HG03520 (cell line): ENCODE results near the gene CHRNG.
A peak's percentile ranks its signal among the peaks of the same experiment; 100 is the strongest.
"Not testable (repeated sequence)": the region's sequence is repeated elsewhere in the genome, so short reads cannot be mapped to it uniquely, and the experiment has no call there.

ENCODE experiments used
- ATAC-seq: cut with Tn5 transposase; IDR thresholded peaks from one replicate; pipeline ENCODE4 v1.9.1; 2021; ENCODE audit warnings: mild to moderate bottlenecking, moderate library complexity; ENCODE audit not compliant: unreplicated experiment

Gene CHRNG

DNA sequence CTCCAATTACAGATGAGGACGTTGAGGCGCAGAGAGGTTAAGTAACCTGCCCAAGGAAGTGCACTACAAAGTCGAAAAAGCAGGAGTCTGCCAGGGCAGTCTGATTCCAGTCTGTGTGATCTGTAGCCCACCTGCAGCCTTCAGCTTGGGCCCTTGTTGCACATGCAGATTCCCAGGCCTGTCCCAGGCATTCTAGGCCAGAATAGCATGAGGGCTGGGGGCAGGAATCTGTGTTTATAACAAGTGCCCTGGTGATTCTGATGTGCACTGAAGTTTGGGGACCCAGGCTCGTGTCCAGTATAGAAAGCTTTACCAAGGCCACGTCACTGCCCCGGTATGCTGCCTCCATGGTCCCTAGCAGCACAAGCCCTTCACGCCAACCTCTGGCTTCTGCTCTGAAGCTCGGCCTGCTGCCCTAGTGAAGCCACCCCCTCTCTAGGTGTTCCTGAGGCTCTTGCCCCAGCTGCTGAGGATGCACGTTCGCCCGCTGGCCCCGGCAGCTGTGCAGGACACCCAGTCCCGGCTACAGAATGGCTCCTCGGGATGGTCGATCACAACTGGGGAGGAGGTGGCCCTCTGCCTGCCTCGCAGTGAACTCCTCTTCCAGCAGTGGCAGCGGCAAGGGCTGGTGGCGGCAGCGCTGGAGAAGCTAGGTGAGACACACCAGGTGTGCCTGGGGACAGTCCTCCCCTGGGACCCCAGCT, 4.6 kb downstream of the CHRNG start:
- no peak for ATAC-seq

DNA sequence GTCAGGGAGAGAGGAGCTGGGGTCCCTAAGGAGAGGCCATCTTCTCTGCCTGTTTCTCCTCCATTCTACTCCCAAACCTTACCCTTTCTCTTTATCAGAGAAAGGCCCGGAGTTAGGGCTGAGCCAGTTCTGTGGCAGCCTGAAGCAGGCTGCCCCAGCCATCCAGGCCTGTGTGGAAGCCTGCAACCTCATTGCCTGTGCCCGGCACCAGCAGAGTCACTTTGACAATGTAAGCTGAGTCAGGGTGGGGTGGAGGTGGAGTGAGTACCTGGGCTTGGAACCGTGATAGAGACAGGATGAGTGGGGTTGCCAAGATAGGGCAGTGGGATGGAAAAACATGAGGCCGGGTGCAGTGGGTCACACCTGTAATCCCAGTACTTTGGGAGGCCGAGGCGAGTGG, 5.2 kb downstream of the CHRNG start:
- no peak for ATAC-seq

DNA sequence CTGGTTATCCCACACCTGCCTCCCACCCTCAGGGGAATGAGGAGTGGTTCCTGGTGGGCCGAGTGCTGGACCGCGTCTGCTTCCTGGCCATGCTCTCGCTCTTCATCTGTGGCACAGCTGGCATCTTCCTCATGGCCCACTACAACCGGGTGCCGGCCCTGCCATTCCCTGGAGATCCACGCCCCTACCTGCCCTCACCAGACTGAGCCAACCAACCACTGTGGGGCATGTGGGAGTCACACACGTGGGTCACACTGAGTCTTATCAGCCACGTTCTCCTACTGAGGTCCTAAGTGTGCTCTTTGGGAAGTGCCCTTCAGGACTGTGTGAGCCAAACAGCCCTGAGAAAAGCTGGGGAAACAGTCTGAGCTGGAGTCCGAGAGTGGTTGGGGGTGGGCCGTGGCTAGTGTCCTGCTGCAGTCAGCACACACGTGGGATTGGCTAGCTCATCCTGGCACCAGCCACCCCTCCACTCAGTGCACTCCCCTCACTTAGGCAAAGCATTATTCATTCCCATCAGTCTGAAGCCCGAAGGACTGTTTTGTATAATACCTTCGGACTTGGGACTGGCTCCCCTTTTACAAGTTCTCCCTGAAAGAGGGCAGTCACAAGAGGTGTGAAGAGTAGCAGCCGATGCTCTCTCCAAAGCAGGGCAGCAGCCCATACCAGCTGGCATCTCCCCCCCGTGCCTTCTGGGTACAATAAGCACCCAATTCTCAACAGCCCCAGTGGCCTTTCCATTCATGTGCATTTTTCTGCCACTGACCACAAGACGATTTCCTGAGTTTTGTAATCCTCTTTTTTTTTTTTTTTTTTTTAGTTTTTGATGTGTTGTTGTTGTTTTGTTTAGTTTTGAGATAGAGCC, 6.3 kb downstream of the CHRNG start:
- no peak for ATAC-seq

DNA sequence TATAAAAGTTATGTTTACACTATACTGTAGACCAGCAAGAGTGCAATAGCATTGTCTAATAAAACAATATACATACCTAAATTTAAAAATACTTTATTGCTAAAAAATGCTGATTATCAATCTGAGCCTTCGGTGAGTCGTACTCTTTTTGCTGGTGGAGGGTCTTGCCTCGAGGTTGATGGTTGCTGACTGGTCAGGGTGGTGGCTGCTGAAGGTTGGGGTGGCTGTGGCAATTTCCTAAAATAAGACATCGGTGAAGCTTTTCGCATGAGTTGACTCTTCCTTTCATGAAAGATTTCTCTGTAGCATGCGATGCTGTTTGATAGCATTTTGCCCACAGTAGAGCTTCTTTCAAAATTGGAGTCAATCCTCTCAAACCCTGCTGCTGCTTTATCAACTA, 8.5 kb downstream of the CHRNG start:
- ATAC-seq, result no peak

DNA sequence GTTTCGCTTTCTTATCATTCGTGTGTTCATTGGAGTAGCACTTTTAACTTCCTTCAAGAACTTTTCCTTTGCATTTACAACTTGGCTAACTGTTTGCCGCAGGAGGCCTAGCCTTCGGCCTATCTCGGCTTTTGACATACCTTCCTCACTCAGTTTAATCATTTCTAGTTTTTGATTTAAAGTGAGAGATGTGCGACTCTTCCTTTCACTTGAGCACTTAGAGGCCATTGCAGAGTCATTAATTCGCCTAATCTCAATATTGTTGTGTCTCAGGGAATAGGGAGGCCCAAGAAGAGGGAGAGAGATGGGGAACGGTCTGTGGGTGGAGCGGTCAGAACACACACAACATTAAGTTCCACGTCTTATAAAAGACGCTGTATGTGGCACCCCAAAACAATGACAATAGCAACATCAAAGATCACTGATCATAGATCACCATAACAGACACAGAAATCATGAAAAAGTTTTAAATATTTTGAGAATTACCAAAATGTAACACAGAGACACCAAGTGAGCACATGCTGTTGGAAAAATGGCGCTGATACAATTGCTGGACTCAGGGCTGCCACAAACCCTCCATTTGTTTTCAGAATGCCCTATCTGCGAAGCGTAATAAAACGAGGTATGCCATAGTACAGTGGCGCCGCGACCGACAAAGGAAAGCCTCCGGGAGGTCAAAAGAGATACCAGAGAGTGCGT, 10.3 kb downstream of the CHRNG start:
- ATAC-seq, result peak; percentile 5

DNA sequence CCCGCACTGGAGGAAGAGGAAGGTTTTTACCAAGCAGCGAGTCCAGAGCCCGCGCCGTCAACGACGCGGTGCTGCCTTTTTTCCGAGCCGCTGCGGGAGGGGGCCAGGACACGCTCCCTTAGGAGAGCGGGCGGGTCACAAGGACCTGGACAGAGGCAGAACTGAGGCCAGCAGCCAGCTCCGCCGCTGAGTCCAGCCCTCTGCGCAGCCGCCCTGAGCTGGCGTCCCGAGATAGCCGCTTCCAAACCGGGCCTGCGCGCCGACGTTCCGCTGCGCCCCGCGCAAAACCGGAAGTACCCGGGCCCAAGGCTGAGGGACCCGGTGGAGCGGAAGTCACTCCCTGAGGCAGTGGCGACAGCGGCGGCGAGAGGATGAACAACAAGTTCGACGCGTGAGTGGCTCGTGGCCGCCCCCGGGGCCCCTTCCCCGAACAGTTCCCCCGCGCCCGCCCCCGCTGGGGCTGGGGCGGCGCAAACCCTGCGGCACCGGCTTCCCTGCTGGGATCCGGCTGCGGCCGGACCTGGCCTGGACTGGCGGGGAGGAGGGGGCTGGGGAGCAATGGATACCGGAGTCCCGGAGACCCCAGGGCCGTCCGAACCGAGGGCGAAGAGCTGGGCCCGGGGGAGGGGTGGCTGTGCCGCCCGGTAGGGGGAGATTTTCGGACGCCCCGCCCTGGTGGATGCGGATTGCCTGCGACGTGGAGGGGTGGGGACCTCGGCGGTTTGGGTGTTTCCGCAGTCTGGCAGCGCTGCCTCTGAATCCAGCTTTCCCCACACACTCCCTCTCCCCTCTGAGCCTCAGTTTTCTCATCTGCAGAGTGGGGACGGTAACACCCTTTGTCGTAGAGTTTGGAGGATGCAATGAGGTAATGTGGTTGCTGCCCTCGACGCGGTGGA, 11.1 kb downstream of the CHRNG start, which contains the start of the genes EIF4E2 and TIGD1:
Gene EIF4E2, plus strand, starts transcription at position 336 of the 896 bp plus-strand sequence. Its CDS starts 36 bp downstream, at position 372.
Gene TIGD1, minus strand, starts transcription at position 204 of the 896 bp plus-strand sequence. CDS start 675 bp downstream, outside the sequence.
- ATAC-seq, result peak; percentile 93

DNA sequence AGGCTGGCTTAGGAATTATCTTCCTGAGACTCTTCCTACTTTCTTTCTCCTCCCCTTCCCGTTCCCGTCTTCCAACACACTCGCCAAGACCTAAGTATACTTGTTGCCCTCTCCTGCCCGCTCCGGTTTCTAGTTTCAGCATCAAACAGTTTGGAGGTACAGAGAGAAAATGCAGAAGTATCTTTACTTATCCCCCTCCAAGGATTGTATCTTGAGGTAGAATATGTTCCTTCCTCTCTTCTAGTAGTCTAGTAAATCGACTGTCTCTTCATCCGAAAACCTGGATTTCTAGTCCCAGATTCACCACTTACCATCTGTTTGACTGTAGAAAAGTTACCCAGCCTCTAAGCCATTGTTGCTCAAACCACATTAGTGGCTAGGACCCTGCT, 11.8 kb downstream of the CHRNG start:
- ATAC-seq, result no peak

DNA sequence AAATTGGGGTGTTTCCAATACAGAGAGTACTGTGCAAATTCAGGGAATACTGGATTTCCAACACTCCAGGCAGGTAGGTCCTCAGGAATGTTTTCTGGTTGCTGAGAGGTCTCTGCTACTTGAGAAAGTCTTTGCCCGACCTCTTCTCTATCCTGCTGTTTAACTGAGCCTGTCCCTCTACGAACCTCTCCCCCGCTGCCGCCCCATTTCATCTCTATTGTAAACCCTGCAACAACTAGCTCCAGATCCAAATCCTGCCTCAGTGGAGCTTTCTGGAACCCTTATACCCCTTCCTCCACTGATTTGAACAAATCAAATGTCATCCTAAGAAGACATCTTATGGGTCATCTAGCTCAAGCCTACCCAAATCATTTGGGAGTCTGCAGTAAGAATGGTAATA, 12.3 kb downstream of the CHRNG start:
- no peak for ATAC-seq

DNA sequence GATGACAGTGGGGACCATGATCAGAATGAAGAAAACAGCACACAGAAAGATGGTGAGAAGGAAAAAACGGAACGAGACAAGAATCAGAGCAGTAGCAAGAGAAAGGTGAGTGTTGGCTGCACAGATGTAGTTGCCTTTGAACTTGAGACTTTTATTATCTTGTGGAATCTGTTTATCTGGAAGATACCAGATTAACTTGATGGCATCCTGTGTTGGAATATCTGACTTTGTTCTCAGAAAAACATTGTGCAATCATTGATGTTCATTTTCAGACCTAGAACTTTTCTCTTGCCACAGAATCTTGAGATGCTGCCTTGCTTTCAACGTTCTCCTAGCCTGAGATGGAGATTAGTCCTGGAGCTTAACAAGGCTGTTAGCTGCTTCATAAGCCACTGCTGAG, 16.9 kb downstream of the CHRNG start:
- ATAC-seq, result no peak

DNA sequence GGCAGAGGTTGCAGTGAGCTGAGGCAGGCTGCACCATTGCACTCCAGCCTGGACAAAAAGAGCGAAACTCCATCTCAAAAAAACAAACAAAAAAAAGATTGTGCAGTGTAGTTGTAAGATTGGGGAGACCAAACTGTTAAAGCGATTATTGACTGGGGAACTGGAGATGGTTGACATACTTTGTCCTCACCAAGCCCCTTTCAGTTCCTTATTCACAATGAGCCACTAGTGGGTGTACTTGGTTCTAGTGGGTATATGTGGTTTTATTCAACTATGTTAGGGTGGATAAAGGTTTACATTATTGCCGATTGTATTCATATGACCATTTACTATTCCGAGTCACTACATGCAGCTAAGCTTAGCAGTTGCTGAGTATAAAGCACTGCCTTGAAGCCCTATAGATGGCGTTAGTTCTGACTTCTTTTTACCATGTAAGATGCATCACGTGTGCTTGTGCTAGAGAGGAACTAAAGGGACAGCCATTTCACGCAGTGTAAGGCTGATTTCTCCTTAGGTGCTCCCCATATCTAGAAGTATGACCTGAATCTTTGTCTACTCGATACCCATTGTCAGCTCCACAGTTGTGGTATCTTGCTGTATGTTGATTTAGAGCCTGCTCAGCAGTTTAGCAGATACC, 23.1 kb downstream of the CHRNG start:
- ATAC-seq, result no peak

DNA sequence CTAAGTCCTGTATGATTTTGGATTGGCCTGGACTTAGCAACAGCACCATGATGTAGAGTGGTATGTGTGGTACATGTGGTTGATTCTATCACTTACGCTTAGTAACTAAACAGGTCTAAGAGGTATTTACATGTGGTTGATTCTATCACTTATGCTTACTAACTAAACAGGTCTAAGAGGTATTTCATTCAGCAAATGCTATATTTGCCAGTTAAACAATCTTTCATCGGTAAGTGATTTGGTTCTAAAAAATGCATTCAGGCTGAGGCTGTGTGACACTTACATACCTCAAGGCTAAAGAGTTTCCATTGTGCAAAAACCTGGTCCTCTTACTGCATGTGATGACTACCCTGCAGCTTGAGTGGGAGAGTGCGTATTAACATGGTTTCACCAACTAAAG, 24.1 kb downstream of the CHRNG start:
- no peak for ATAC-seq

DNA sequence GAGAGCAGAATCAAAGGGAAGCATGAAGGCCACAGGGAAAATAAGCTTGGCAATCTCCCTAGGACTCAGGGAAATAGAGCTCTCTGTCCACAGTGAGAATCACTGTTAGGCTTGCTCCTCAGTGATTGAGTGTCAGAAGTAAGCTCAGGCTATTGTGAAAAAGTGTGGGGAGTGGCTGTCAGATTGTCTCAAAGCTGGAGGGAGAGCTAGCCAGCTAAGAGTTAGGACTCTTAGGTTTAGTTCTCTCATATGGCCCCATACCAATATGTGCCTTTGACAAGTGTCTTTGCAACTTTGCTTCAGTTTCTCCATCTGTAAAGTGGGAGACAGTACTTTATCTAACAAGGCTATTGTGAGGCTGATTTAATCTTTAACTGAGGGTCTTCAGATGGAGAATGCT, 28.2 kb downstream of the CHRNG start:
- ATAC-seq, result no peak

DNA sequence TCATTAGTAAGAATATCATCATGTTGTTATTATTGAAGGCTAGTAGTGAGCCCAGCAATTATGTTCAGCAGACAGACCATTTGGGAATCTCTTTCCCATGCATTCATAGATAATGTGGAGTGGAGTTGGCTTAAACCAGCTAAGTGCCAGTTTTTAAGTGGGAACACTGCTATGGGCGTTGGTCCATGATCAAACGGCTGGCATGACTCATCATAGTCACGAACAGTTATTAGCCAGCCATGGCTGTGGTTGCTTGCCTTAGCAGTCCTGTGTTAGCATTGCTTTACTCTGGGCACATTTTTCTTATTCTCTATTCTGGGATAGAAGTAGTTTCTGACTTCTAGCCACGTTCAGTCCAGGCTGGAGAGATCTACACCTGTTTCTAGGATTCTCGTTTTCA, 28.7 kb downstream of the CHRNG start:
- ATAC-seq, result no peak

DNA sequence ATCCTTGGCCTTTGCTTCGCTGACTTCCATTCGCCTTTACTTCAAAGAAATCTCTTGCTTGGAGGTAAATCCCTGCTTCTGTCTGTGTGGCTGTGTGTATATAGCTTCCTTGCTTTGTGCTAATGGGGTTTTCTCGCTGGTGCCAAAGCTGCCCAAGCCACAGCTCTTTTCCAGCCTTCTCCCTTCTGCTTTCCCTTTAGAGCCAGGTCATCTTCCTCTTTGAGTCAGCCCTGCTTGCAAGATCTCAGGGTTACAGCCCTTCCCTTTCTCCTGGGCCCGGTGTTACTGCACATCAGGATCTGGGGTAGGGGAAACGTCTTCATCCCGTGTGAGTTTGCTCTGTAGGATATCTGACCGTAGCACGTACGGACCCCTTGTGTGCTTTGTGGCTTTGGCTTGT, 30.0 kb downstream of the CHRNG start:
- ATAC-seq, result no peak

DNA sequence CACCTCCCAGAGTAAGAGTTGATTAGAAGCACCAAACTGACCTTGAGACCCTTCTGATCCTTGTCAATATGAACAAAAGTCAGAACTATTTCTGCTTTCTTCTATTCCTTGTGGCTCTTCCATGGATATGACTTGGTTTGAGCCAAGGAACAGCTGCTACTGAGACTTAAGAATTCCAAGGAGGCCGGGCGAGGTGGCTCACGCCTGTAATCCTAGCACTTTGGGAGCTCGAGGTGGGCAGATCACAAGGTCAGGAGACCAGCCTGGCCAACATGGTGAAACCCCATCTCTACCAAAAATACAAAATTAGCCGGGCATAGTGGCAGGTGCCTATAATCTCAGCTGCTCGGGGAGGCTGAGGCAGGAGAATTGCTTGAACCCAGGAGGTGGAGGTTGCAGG, 31.0 kb downstream of the CHRNG start:
- not testable (repeated sequence) for ATAC-seq

DNA sequence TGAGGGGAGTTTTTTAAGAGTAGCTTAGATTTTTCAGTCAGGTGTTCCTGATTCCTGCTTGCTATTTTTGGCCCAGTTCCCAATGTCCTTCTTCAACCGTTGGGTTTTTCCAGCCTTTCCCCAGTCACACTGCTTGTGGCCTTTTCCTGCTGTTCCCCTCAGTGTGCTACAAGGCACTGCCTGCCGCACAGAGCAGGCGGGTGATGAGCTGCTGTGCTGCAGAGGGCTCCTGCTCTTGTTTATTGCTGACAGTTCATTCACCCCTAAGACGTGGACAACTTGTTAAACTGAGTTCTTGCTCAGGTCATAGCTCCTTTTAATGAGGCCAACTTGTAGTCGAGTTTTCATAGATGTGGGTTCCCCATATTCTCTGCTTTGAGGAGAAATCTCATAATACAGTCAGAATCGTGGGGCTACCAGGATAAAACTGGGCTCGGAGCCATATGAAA, 31.6 kb downstream of the CHRNG start:
- no peak for ATAC-seq

DNA sequence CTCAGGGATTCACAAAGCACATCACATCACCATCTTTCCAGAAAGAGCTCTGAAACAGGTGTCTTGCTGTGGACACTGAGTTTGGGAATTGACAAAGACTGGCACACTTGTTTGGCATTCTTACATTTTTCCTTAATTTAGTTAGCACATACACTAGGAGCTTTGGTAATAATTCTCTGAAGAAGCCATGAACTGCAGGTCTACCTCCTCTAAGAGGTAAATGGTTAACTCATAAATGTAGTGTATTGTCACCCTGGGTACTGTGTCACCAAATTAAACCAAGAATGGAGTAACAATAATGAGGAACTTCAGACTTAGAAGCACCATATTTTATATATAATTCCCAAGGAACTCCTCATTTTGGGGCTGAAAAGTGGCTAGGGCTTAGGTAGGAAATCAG, 33.5 kb downstream of the CHRNG start:
- no peak for ATAC-seq

DNA sequence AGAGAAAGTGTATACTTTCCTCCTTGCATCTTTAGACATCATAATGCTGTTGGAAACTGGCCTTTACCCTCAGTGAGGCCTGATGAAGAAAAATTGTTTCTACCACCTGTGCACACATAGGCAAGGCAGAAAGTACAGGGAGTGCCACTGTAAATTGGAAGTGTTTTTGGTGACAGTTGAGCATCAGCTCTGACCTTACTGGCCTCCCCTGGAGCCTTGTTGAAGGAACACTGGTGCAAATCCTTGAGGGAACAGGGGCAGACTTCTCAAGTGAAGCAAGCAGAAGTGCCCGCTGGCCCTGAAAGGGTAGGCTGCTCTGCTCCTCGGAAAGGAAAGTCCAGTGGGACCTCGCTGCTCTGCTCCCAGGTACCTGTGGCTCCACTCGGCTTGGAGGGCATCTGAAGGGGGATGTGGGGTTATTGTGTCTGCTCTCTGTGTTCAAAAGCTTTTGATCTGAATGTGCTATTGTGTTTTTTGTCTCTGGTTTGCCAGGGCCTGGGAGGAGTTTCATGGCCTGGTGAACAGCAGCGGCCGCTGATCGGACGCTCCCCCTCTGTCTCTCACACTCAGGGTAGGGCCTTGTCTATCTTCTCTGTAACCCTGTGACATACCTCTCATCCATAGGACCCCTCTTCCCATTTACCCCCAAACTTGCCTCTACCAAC, 34.4 kb downstream of the CHRNG start:
- no peak for ATAC-seq

DNA sequence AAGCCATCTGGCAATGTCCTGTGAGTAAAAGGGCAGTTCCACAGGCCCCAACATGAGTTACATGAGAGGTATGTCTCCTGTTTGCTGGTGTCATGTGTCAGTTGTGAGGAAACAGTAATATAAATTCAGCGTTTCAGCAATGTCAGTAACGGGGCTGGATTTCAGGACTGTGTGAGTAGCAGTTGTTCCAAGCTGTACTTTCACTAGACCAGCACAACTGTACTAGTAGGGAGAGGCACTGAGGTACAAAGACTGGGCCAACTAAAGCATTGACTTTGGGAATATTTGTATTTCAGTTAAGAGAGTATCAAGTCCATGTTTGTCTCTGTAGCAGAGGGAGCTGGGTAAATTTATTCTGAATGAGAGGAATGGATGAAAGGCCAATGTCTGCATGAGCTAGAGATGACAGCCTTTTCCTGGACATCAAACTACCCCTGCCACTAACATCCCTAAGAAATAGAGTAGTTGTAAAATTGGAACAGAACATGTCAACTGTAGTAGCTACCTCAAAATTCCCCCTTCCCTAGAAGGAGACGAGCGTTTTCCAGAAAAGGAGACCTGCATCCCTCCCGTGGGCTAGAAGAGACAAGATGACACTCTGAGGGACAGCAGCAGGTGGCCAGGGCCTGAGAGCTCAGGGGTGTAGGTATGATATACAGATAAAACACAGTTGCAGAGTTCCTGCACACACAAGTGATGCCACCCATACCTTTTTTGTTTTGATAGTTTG, 35.3 kb downstream of the CHRNG start:
- ATAC-seq, result no peak
